ENCODE results near the gene CNNM2. TPM values are rescaled to one million over a fixed set of nuclear protein-coding genes. Genes with fewer than 3 reads are reported as not detected.
"Not testable (repeated sequence)": the region's sequence is repeated elsewhere in the genome, so short reads cannot be mapped to it uniquely, and the experiment has no call there.

The CNNM2 gene
- polyA plus RNA-seq, 4 donors = 9.7 to 13.1 (median 10.0) TPM

DNA sequence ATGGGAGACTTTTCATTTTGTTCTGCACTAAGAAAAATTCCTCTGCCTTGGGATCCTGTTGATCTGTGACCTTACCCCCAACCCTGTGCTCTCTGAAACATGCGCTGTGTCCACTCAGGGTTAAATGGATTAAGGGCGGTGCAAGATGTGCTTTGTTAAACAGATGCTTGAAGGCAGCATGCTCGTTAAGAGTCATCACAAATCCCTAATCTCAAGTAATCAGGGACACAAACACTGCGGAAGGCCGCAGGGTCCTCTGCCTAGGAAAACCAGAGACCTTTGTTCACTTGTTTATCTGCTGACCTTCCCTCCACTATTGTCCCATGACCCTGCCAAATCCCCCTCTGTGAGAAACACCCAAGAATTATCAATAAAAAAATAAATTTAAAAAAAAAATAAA, 212.1 kb downstream of the CNNM2 start:
- not testable (repeated sequence) for DNase-seq (ENCODE audit: low read depth in 4 of 4, low spot score in 2 of 4)

DNA sequence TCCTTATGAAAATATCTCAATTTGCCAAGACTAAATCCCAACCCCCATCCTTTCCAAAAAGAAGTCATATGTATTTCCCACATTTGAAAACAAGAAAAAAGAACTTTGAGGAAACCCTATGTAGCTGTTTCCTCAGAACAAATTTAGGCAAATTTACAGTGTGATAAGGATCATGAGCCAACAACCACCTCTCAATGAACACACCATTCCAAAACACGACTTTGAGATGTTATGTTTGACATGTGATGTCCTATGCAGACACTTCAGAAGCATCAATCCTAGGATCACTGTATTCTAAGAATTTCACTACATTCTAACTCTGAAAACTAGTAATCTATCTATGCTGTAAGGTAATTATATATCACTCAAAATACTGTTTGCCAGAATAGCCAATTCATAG, 212.8 kb downstream of the CNNM2 start:
- DNase-seq (ENCODE audit: low read depth in 4 of 4, low spot score in 2 of 4) = no peak

DNA sequence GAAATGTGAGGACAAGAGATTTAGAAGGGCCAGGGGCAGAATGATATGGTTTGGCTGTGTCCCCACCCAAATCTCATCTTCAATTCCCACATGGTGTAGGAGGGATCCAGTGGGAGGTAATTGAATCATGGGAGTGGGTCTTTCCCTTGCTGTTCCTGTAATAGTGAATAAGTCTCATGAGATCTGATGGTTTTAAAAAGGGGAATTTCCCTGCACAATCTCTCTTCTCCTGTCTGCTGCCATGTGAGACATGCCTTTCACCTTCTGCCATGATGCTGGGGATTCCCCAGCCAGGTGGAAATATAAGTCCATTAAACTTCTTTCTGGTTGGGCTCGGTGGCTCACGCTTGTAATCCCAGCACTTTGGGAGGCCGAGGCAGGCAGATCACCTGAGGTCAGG, 217.1 kb downstream of the CNNM2 start:
- DNase-seq (ENCODE audit: low read depth in 4 of 4, low spot score in 2 of 4) = not testable (repeated sequence)

DNA sequence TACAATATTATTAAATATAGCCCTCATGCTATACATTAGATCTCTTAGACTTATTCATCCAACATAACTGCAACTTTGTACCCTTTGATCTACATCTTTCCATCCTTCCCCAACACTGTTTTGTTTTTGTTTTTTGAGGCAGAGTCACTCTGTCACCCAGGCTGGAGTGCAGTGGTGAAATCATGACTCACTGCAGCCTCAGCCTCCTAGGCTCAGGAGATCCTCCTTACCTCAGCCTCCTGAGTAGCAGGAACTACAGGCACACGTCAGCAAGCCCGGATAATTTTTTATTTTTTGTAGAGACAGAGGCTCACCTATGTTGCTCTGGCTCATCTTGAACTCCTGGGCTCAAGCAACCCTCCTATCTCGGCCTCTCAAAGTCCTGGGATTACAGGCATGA, 221.7 kb downstream of the CNNM2 start:
- DNase-seq (ENCODE audit: low read depth in 4 of 4, low spot score in 2 of 4) = no peak

Other genes with a start within 250 kb of the CNNM2 start
- 10 to 100 TPM; 28.1 to 35.7 (median 30.1) TPM for gene ARL3, start 203.9 kb upstream of the CNNM2 start, polyA plus RNA-seq (ENCODE audit: insufficient read length in 4 of 4)
- gene SFXN2, start 203.7 kb upstream of the CNNM2 start, polyA plus RNA-seq (ENCODE audit: insufficient read length in 4 of 4) = 10 to 100 TPM; 38.8 to 84.1 (median 54.8) TPM
- 10 to 100 TPM; 46.4 to 52.4 (median 46.7) TPM for gene WBP1L, start 174.3 kb upstream of the CNNM2 start, polyA plus RNA-seq (ENCODE audit: insufficient read length in 4 of 4)
- gene CYP17A1, start 80.9 kb upstream of the CNNM2 start, polyA plus RNA-seq (ENCODE audit: insufficient read length in 4 of 4) = 1 to 10 TPM in 2 of 4 donors, under 1 TPM in 2; 0.39 to 2.5 (median 0.89) TPM
- gene BORCS7, start 64.0 kb upstream of the CNNM2 start, polyA plus RNA-seq (ENCODE audit: insufficient read length in 4 of 4) = 10 to 100 TPM; 45.9 to 66.4 (median 53.6) TPM
- gene AS3MT, start 48.8 kb upstream of the CNNM2 start, polyA plus RNA-seq (ENCODE audit: insufficient read length in 4 of 4) = 10 to 100 TPM; 18.7 to 26.3 (median 22.2) TPM

Measured in left renal cortex interstitium (tissue), 4 donors.